Stimulated activated CD4-positive, alpha-beta T cell treated with anti-CD3 and anti-CD28 coated beads, Interleukin-15, amount 100 ng/mL, for 1 hour (primary cell): ENCODE results near the gene FIBIN.
"Not testable (repeated sequence)": the region's sequence is repeated elsewhere in the genome, so short reads cannot be mapped to it uniquely, and the experiment has no call there.

Experiments
- DNase-seq, 2 donors: peaks; one replicate each; pipeline ENCODE4 v3.0.0-alpha.2; 2020; ENCODE audit warnings: low read depth in 1 of 2, low spot score in 1 of 2

The FIBIN gene

GRCh38 chr11:26976389-26976788, 17.5 kb upstream of the FIBIN start:
- DNase-seq = no peak

- DNase-seq = not testable (repeated sequence)
Measured at GRCh38 chr11:26977209-26977608, 16.7 kb upstream of the FIBIN start.

- no peak for DNase-seq
Measured at GRCh38 chr11:26983645-26984044, 10.3 kb upstream of the FIBIN start.

GRCh38 chr11:26985470-26985869, 8.4 kb upstream of the FIBIN start:
- DNase-seq = no peak

DNA sequence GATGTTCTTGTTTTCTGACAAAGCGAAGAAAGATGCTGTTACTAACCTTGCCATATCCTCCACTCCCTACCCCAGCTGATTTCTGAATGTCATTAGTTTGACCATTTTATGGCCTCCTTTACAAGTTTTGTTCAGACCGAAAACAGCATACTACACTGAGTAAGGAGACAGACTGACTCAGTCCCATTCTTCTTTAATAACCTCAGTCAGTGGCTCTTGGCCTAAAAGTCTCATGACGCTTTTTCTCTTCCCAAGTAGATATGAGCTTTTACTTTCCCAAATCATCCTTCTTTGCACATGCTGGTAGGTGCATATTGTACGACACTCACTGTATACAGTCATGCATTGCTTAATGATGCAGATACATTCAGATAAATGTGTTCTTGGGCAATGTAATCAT, 8.0 kb upstream of the FIBIN start:
- DNase-seq = no peak

DNA sequence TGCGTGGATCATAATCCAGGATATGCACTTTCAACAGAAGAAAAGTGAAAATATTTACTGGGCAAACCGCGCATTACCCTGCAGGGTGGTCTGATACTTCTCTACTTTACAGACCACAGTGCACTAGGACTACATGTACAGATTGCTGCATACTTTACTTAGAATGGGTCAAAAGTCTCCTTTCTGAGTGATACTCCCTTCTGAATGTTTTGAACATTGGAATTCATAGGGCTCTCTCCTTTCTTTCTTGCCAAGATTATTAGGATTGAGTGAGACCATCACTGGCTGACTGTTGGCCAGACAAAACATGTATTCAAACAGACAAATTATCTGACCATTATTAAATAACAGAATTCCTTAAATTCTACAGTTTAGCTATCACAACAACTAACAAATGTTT, 6.6 kb upstream of the FIBIN start:
- no peak for DNase-seq

DNA sequence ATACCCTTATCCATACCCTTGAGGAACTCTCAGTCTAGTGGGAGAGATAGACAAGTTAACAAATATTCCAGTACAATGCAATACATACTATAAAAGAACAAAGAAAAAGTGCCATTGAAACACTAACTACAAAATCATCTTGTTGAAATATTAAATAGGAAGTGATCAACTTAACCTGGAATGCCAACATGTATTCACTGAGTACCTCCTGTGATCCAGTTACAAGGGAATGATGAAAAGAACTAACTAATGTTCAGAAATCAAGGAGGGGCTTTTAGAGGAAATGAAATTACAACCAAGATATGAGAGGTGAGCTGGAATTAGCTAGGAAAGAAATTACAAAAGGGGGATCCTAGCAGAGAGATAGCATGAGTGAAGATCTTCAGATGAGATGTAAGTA, 6.2 kb upstream of the FIBIN start:
- no peak for DNase-seq

DNA sequence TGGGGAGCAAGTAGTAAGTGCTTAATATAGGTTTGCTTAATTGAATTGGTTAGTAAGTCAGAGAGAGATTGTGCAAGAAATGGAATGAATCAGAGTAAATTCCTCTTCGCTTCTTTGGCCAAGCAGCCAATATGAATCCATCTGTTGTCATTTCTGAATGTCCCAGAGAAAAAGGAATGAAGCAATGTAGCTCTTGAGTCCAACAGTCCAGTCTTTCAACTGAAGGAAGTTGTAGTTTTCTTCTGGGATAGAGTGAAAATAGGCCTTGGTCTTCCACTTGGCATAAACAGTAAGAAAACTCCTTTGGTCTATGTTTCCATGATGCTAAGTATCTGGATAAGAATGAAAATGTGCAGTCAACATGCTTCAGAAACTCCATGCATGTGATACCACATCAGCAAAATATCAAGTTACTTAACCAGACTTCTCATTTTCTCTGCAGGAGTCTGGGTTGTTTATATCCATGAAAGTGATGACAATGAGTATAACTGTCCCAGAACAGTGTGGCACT, 1.8 kb upstream of the FIBIN start:
- DNase-seq = no peak

DNA sequence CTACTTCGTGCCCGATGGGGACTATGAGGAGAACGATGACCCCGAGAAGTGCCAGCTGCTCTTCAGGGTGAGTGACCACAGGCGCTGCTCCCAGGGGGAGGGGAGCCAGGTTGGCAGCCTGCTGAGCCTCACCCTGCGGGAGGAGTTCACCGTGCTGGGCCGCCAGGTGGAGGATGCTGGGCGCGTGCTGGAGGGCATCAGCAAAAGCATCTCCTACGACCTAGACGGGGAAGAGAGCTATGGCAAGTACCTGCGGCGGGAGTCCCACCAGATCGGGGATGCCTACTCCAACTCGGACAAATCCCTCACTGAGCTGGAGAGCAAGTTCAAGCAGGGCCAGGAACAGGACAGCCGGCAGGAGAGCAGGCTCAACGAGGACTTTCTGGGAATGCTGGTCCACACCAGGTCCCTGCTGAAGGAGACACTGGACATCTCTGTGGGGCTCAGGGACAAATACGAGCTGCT, 751 bp downstream of the FIBIN start:
- no peak for DNase-seq

DNA sequence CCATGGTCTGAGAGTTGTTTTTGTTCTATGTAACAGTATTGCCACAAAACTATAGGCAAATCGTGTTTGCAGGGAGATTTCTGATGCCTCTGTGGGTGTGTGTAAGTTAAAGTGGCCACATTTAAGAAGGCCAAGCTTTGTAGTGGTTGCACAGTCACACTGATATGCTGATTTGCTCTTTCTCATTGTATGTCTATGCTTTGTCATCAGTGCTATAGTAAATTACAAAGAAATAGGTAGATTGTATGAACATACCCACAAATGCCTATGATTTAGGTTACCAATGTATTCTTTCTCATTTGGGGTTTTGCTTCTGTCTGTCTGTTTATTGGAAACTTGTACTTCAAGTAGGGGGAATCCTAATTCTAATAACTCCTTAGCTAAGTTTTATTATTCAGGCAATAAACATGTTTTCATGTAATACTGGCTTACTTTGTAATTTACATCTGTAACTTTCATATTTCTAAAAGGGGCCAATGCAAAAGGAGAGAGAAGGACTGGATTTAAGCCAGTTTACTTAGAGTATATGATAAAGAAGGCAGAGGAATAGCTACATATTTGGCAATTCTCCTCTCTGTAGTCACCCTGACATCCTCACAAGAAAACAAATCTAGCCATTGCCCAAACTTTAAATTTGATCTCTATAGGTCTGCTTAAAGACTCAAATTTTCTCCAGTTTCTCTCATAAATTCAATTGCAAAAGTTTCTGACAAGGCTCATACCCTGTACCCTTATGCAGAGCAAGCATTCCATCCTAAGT, 2.0 kb downstream of the FIBIN start:
- DNase-seq = no peak

DNA sequence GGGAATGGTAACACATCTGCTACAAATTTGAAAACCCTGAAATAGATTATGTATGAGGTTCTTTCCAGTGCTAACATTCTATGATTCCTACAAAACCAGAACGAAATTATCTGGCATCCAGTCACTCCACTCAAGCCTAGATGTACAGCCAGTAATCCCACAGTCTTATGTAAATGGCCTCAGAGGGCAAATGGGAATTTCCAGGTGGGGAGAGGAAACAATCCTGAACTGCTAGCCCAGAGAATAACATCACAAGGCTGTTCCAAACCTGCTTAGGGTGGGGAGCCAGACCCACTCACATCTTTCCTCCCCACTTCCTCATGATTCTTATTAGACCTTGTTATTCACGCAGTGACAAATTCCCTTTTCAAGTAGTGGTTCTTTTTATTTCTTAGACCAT, 3.5 kb downstream of the FIBIN start:
- no peak for DNase-seq

DNA sequence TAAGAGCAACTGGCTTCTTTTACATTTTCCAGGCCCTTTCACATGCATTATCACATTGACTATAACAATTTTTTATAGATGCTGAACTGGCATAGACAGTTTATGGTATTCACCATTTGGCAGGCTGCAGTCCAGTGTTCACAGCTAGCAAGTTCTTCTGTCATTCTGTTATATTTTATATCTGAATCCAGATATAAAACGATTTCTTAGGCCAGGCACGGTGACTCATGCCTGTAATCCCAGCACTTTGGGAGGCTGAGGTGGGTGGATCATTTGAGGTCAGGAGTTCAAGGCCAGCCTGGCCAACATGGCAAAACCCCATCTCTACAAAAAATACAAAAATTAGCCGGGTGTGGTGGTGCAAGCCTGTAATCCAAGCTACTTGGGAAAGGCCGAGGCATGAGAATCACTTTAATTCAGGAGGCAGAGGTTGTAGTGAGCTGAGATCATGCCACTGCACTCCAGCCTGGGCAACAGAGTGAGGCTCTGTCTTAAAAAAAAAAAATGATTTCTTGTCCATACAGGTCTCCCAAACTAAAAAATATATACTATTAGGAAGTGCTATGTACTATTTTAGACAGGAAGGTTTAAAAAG, 7.3 kb downstream of the FIBIN start:
- not testable (repeated sequence) for DNase-seq

DNA sequence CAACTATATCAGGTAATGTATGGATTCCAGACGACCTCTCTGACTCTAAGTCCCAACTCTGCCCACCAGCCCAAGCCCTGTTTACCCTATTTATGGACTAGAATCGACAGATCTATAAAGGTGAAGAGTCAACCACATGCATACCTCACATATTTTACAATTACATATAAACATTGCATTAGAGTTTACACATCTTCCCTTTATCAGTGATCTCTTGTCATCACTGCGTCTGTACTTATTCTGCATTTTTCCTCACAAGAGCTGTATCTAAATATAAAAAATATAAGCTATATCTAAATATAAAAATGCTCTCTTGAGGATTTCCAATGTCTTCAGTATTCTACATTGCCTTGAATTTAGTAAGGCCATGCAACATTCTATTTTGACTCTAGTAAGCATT, 8.5 kb downstream of the FIBIN start:
- no peak for DNase-seq

GRCh38 chr11:27002838-27003237, 8.9 kb downstream of the FIBIN start:
- DNase-seq = no peak

GRCh38 chr11:27004103-27004502, 10.2 kb downstream of the FIBIN start:
- no peak for DNase-seq

- no peak for DNase-seq
Measured at GRCh38 chr11:27008811-27009535, 15.1 kb downstream of the FIBIN start.

DNA sequence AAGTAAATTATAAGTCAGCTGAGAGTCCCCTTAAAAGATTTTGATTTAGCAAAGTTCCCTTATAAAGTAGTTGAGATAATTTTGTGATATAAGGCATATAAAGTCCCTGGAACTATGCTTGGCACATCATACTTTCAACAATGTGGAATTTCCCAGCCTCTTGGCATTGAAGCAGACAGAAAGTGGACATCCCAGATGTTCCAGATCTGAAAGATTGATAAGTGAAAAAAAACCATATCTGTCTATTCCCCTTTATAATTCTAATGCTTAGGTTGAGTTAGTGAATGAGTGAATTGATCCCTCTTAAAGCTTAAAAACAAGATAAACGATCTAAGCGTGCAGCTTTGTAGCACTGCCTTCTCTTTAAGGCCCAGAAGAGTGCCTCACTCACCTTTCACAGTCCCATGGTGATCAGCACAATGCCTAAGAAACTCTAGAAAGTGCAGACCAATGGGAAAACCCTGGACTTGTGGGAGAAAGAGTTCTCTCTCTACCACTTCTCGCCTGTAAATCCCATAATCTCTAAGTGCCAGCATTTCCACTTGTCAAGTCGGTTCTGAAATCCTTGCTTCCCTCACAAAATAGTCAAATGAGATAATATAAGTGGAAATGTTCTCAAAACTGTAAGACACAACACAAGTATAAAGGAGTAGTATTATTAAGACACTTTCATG, 17.8 kb downstream of the FIBIN start:
- no peak for DNase-seq

DNA sequence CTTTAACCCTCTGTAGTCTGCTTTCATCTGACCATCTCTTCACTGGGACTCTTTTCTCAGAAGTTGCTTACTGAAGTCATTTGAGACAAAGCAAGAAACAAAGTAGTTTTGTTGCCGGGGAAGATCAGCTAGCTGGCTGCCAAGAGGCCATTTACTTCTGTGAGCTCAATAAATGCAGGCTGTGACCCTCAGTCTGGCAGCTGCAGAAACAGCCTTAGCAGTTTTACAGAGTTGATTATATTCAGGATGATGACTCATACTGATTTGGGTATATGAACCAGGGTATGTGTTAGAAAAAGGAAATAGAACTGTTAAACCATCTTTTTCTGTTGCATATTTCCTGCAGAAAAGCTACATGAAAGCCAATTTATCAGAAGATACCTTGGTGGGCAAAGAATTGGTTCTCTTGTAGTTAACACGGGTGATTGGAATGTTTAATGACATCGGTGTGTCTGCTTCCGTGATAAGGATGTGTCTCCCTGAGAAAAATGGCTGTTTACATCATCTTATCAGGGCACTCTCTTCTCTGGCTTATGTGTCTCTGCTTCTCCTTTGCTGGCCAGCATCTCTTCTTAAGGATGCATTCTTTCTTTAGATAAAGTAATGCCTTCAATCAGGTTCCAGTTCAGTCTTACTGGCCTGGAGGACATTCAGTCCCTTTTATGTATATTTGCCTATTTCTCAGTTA, 18.5 kb downstream of the FIBIN start:
- no peak for DNase-seq

DNA sequence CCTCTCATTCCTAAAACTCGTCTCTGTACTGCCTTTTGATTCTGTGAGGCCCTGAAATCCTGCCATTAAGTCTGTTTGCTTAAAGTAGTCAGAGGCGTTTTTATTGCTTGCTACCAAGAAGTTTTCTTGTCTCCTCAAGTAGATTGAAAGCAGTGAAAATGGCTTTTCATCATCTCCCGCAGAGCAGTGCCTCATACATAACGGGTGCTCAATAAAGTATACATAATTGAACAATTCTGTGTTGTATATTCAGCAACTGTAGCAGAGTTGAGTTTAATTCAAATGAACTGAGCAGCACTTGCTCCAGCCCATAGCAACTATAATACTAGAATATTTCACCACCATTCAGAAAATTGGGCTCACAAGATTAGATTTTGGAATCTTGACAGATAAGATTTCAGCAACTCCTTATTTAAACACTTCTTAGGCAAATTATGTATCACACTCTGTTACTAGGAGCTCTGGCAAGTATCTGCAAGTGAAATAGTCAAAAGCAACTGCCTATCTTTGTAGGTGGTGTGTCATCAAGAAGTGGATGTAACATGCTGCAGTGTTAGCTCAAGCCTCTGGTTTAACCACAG, 20.0 kb downstream of the FIBIN start:
- no peak for DNase-seq

- no peak for DNase-seq
Measured at GRCh38 chr11:27018902-27019529, 25.1 kb downstream of the FIBIN start.
